HG03025 (cell line): ENCODE data around the gene PHF20.
A peak's percentile ranks its signal among the peaks of the same experiment; 100 is the strongest.
"Not testable (repeated sequence)": the region's sequence is repeated elsewhere in the genome, so short reads cannot be mapped to it uniquely, and the experiment has no call there.

Source experiments
- ATAC-seq: cut with Tn5 transposase; IDR thresholded peaks from one replicate; pipeline ENCODE4 v1.9.1; 2021; ENCODE audit warnings: mild to moderate bottlenecking, moderate library complexity; ENCODE audit not compliant: unreplicated experiment, low FRiP score

PHF20 gene

DNA sequence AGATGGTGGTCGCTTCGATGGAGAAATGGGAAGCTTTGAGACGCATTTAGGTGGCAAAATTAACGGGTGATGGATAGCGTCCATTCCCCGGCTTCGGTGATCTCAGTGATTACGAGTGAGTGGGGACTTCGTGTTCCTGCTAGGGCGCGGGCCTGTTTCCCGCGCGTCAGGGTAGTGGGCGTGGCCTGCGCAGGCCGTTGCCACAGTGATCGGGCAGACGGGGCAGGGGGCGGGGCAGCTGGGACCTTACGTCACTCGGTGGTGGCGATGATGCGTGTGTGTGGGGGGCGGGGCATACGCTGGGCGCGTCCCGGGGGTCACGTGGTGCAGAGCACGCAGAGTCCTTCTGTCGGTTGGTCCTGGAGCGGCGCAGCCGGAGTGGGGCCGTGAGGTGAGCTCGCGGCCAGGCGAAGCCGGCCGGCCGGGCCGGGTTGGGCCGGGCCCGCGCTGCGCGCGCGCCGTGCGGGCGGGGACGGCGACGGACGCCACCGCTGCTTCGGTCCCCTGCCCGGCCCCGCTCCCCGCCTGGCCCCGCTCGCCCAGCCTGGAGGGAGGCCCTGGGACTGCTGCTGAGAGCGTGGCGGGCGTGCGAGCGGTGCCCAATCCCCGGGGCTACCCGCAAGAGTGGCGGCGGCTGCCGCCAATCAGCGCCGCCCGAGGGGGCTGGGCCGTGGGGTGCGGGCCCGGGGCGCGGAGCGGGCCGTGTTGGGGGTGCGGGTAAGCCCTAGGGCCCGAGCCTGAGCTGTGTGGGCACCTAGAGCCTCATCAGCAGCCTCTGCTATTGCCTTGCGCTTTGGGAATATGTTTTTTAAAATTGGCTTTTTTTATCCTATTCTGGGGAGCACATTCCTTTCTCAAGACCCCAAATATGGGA is at the start of gene PHF20:
PHF20 (plus strand) TSS at position 327 of the 874 bp plus-strand sequence. CDS start 29,508 bp downstream, outside the sequence.
- peak; percentile 86 for ATAC-seq

- not testable (repeated sequence) for ATAC-seq
Observed at GRCh38 chr20:35723275-35723639, 48.6 kb upstream of the PHF20 start.

DNA sequence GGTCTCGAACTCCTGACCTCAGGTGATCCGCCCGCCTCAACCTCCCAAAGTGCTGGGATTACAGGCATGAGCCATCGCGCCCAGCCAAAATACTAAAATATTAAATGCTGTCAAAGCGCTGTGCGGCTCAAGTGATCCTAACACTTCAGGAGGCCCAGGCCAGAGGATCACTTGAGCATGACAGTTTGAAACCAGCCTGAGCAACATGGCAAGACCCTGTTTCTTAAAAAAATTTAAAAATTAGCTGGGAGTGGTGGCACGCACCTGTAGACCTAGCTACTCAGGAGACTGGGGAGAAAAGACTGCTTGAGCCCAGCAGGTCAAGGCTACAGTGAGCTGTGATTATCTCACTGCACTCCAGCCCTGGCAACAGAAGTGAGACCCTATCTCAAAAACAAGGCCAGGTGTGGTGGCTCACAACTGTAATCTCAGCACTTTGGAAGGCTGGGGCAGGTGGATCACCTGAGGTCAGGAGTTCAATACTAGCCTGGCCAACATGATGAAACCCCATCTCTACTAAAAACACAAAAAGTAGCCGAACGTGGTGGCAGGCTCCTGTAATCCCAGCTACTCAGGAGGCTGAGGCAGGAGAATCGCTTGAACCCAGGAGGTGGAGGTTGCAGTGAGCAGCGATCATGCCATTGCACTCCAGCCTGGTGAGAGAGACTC is 48.0 kb upstream of the PHF20 start:
- ATAC-seq, result not testable (repeated sequence)

DNA sequence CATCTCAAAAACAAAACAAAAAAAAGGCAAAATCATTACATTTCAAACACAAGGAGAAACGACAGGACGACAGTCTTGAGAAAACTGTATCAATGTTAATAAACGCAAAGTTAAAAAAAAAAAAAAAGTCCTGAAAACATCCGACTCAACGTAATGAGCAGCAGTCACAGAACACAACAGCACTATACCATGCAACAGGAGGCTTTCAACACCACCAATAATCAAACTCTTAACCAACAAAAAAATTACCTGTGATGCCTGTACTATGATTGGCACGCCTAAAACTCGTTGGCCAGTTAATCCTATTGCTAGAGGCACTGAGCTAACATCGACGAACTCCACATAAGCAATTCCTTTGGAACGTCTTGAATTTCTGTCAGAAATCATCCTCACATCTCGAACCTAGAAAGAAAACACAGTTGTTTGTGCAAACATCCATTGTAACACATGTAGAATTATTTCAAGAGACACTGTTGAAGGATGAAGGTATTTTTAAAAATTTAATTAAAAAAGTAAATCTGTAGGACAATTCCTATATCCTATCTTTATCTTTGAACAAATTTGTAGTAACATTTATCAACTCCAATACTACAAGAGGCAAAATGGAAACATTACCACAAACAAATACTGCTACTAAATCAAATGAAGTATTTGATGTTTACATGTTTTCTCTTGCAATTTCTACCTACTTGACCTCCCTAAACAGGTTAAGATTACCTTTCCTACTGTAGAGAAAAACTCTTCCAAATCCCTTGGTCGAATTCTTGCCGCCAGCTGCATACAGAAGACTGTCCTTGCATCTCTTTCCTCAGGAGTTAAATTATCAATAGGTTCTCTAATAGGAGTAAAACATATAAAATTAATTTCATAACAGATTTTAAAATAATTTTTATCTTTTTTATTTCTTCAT is 47.2 kb upstream of the PHF20 start:
- no peak for ATAC-seq

DNA sequence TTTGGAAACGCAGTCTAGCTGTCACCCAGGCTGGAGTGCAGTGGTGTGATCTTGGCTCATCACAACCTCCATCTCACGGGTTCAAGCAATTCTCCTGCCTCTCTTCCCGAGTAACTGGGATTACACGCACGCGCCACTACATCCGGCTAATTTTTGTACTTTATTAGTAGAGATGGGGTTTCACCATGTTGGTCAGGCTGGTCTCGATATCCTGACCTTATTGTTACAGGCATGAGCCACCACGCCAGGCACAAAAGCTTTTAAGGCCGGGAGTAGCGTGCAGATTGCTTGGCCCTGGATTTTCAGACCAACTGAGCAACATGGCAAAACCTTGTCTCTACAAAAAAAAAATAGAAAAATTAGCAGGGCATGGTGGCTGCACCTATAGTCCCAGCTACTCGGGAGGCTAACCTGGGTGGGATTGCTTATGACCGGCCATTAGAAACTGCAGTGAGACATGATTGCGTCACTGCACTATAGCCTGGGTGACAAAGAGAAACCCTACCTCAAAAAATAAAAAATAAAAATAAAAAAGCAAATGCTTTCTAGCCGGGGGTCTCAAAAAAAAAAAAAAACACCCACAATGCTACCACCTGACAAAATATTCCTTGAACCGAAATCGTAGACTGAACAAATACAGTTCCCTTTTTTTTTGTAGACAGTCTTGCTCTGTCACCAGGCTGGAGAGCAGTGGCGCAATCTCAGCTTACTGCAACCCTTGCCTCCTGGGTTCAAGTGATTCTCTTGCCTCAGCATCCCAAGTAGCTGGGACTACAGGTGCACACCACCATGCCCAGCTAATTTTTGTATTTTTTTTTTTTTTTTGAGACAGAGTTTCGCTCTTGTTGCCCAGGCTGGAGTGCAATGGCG is 44.7 kb upstream of the PHF20 start:
- ATAC-seq, result no peak

DNA sequence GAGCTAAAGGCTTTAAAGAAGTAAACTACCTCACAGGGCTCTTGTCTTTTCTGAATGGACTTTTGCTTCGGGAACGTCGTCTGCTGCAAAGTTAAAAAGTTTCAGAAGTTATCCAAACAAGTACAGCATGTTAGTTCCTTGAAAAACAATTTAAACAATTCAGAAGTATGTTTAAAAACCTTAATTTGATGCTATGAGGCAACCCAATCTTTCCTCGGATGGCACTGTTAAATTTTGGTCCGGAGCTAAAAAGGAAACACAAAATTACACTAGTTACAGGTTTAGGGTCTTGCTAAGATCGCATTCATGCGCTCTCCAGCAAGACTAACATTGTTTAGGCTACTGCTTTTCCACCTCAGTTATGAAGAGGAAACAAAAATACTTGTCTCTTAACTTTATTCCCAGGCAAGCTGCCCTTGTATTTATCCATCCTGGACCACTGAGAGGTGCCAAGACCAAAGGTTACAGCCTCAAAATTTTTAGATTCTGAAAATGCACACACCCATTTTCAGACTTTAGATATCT is 42.5 kb upstream of the PHF20 start:
- no peak for ATAC-seq

GRCh38 chr20:35729836-35730582 is 41.8 kb upstream of the PHF20 start:
- no peak for ATAC-seq

DNA sequence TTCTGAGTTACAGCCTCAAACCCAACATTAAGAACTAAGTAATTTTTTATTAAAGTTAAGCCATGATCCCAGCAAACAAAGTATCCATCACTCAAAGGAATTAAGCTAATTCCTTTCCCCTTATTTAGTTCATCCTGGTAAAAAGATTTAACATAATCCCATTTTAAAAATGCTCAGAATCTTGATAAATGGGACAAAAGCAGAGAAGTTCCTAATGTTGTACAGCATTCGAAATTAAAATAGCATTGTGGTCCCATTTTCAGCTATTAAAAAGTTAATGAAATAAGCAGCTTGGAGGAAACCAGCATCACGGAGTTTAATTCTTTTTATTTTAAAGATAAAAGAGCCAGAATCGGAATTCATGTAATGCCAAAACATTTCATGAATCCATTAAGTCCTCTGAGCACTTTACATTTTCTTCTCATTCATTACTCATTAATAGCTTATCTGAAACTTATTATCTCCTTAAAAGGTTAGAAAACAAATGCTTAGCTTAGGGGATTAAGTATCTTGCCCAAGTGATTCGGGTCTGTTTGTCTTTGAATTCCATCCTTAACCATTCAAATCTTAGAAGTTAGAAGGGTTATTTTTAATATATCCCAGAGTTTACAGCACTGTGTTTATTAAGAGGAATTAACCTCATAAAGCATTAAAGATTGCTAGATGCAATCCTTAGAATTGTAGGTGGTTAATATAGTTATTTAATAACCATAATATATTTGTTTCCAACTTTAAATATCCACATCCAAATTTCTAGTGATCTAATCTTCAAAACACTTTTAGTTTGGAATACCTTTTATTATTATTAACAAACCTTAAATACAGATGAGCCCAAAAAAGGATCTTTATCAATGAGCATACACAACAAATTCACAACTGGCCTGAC is 41.0 kb upstream of the PHF20 start:
- no peak for ATAC-seq

GRCh38 chr20:35731469-35731788 is 40.4 kb upstream of the PHF20 start:
- ATAC-seq, result no peak

- no peak for ATAC-seq
Observed at GRCh38 chr20:35731862-35732643, 39.8 kb upstream of the PHF20 start.

GRCh38 chr20:35732644-35732982 is 39.2 kb upstream of the PHF20 start:
- ATAC-seq, result no peak

- no peak for ATAC-seq
Observed at GRCh38 chr20:35734374-35734773, 37.4 kb upstream of the PHF20 start.

- no peak for ATAC-seq
Observed at GRCh38 chr20:35734777-35735649, 36.8 kb upstream of the PHF20 start.

- ATAC-seq, result no peak
Observed at GRCh38 chr20:35735826-35736470, 35.9 kb upstream of the PHF20 start.

DNA sequence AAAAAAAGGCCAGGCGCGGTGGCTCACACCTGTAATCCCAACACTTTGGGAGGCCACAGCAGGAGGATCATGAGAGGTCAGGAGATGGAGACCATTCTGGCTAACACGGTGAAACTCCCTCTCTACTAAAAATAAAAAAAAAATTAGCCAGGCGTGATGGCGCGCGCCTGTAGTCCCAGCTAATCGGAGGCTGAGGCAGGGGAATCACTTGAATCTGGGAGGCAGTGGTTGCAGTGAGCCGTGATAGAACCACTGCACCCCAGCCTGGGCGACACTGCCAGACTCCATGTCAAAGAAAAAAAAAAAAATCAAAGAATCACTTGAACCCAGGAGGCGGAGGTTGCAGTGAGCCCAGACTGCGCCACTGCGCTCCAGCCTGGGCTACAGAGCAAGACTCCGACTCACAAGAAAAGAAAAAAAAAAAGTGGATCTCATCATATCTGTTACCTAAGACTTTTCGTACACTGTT is 33.9 kb upstream of the PHF20 start:
- no peak for ATAC-seq
